Measurements from ENCODE around the gene HIGD1A.

The HIGD1A gene

DNA sequence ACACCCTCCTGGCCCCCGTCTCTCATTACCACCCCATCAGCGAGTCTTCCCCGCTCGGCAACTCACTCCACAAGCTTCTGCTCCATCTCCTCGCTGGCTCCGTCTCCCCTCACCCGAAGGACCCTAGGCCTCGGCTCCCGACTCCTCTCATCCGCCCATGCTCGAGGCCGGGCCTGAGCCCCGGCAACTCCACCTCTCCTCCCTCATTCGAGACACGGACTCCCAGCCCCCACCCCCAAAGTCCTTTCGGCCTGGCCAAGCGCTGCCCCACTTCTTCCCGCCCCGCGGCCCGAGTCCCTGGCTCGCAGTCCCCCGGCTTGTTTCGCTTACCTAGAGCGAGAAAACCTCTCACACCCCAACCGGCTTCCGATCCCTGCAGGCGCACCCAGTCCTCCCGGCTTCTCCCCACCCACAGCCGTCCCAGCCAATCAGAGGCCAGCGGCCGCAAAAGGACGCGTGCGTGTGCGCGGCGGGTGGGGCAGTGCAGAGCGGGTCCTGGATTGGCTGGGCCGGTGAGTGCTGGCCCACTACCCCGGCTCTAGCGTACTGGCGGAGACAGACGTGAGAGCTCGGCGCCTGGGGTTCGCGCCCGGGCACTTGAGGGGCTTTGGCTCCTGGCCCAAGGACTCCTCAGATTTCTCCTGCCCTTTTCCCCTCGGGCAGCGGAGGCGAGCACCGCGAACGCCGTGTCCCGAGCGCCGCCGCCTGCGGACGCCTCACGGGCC is at the start of gene HIGD1A:
HIGD1A (minus strand) TSS at position 385 of the 725 bp plus-strand sequence. CDS start 10,237 bp downstream, outside the sequence.
- peak; percentile 84 to 88 for DNase-seq (ENCODE audit: low read depth in 1 of 2, low spot score in 1 of 2)

DNA sequence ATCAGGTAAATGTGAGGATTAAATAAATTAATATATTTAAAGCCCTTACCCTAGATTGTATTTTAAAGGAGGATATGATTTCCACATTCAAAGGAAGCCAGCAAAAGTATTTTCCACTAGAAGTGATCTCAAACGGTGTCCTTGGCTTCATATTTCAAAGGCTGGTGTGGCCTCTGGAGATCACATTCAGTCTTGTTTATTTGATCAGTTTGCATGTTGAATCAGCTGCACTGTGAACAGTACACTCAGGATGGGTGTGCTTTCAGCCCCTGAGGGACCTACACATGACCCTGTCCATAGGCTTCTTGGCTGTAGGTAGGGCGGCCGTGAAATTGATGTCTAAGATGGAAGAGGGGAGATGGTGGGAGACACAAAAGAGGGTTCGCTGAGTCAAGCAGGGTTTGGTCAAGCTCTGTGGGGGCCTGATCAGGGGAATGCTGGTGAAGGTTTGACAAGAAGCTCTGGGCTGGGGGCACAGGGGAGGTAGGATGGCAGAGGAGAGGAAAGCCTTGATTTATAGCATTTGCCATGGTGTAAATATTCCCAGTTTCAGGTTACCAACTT is 49.5 kb upstream of the HIGD1A start:
- no peak for DNase-seq (ENCODE audit: low read depth in 1 of 2, low spot score in 1 of 2)

DNA sequence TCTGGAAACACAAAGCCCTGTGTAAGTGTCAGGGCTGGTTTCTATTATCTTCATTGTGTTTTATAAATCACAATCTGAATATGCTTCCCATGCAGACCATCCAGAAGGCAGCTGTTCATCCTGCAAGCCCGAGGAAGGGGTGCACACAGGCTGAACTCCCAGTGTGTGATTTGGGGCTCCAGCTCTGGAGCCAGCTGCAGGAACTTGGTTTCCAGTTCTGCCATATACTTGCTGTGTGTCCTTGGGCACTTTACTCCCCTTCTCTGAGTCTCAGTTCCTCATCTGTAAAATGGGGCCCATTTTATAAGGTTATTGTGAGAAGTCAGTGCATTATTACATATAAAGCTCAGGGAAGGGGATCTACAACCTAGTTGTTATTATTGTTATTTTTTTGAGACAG is 48.8 kb upstream of the HIGD1A start:
- DNase-seq (ENCODE audit: low read depth in 1 of 2, low spot score in 1 of 2) = no peak

DNA sequence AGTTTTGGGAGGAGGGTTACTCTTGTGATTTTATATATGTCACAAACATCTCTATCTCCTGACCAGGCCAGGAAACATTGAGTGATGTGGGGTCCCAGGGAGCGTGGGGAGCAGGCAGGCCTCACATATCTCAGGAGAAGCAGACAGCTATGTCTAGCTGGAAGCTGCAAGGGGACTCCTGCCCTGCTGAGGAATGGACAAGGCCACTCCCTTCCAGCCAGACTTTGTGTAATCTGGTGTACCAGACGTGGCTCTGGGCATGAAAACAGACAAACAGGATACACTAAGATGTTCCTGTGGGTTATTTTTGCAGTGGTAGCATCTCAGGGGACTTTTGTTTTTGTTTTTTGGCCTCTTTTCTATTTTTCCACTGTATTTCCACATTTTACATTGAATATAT is 48.2 kb upstream of the HIGD1A start:
- no peak for DNase-seq (ENCODE audit: low read depth in 1 of 2, low spot score in 1 of 2)

DNA sequence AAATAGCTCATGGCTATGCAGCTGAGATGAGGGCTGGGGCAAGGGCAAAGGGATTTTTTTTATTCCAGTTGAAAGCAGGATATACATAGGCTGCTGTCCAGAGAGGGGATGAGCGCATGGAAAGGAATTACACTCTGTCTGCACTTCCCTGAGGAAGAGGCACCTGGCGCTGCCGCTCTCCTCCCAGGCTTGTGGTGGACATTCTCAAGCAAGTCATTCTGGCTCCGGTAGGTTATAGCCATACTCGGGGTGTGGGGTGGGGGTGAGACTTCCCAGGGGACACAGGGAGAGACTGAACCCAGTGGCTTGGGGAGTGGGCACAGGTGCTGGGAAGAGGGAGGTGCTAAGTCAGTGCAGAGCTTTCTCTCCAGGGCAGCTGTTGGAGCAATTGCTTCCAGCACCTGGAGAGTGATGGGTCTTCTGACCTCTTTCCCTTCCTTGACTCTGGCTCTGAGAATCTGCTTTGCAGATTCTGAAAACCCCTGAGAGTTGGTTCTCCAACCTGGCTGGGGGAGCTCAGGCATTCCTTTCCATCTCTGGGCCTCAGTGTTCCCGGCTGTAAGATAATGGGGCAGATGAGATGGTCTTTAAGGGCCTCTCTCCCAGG is 47.0 kb upstream of the HIGD1A start:
- no peak for DNase-seq (ENCODE audit: low read depth in 1 of 2, low spot score in 1 of 2)

DNA sequence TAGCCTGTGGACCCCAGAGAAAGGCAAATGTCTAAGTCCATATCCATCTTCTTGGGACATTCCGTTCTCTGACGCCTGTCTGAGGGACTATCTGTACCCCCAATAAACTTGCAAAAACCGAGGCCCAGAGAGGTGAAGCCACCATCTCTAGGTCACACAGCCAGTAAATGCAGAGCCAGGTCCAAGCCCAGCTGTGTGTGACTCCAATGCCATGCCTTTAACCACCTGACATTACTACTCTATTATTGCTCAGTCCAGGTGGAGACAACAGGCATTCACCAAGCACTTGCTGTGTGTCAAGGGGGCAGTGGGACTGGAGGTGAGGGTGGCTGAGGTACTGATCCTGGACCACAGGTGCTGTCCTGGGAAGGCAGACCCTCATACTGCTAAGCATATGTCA is 46.0 kb upstream of the HIGD1A start:
- DNase-seq (ENCODE audit: low read depth in 1 of 2, low spot score in 1 of 2) = no peak

DNA sequence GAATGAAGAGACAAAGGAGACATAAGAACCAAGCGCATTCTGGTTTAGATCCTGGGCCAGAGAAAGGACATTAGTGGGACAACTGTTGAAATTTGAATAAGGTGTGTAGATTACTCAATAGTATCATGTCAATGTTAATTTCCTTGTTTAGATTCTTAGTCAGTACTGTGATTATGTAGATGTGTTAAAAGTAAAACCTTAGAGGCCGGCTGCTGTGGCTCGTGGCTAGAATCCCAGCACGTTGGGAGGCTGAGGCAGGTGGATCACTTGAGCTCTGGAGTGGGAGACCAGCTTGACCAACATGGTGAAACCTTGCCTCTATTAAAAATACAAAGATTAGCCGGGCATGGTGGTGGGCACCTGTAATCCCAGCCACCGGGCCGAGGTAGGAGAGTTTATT is 44.7 kb upstream of the HIGD1A start:
- no peak for DNase-seq (ENCODE audit: low read depth in 1 of 2, low spot score in 1 of 2)

DNA sequence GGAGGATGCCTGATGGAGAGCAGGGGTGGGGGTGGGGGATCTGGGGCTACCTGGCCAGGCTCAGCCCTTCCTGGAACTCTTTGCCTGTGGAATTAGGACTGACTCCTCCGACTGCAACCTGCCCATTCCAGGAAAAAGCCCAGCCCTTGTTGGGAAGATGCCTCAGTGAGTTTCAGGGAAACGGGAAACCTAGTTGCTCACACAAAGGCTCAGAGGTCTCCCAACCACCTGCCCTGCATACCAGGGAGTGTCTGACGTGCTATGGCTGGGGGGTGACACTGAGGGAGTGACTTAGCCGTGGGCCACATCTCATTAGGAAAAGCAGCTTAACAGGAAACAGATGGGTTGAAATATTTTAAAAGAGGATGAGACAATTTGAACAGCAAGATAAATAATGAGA is 43.4 kb upstream of the HIGD1A start:
- DNase-seq (ENCODE audit: low read depth in 1 of 2, low spot score in 1 of 2) = no peak

DNA sequence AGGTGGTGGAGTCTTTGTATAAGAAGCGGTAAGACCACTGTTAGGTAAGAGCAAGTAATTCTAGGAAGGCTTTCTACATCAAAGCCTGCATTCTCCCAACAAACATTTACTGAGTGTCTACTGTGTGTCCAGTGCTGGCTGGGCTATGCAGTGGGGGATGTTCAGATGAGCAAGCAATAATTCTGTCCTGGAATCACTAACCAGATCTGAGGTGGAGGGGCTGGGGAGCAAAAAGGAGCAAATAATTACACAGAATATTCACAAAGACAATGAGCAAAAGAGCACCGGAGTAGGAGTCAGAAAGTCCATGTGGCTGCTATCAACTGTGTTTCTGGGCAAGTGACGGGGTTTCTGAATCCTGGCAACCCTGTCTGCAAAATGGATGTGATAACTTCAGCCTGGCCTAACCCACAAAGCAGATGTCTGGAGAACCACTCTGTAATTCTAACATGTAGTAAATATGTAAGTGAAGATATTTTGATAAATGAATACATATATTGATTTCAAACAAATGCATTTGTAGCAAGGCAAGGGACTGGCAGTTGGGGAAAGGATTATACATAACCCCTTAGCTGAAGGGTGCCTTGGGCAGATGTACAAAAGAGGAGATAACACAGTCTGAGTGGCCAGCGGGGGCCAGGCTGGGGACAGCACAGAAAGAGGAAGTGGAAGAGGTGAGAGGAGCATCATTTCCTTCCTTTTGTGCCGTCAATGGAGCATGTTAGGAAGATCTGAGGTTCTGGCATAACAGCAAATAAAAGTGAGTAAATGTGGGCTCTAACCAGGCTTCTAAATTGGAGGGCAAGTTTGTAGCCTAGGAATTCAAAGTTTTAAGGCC is 42.6 kb upstream of the HIGD1A start:
- DNase-seq (ENCODE audit: low read depth in 1 of 2, low spot score in 1 of 2) = no peak

DNA sequence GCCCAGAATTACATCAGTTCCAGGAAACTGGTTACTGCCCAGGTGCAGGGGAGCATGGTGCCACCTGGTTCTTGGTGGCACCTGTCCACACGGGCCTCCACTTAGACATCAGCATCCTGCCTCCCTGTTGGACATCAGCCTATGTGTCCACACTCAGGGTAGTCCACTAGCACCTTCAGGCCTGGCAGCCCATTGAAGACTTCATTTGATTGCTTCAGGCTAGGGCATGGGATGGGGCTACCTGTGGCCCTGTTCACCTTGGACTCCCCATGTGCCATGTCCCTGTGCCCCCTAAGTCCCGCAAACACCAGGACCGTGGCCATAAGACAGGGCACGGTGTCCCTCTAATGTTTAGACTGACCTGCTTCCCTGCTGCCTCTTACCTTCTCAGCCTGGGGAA is 40.5 kb upstream of the HIGD1A start:
- DNase-seq (ENCODE audit: low read depth in 1 of 2, low spot score in 1 of 2) = no peak

DNA sequence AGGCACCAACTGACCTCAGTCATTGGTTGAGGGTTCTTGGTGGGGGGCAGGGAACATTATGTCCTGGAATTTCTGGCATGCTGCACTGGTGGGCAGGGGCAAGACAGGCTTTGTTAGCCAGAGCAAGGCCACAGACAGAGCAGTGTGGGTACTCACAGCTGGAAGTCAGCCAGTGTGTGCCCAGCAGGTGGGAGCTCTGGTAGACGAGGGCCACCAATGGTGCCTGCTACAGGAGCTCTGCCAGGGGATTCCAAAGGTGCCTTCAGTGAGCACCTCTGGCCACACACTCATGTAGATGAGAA is 40.1 kb upstream of the HIGD1A start:
- DNase-seq (ENCODE audit: low read depth in 1 of 2, low spot score in 1 of 2) = no peak

DNA sequence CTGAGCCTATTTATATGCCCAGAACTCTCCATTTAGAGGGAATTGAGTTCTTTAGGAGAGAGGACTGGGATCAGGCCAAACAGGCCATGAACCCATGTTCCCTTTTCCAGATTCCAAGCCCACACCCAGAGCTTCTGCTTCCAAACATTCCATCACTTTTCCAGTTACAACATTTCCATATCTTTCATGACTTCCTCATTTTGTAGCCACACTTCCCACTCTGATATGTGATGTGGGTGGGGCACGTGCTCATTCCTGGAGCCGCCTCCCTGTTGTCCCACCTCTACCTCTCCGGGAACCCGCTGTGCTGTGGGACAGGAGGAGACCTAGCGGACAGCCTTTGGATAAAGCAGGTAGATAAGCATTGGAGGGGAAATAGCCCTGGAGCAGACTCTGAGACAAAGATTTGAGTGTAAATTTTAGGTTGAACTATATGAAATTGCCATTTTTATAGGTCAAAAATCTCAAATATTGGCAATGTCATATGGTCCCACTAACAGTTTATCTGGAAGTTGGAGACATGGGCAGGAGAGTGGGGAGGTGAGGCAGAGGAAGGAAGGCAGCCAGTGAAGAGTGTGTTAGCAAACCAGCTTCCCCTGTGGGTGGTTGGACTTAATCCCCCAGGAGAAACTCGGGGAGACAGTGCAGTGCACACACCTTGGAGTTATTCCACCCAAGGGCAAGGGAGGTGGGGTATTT is 39.6 kb upstream of the HIGD1A start:
- DNase-seq (ENCODE audit: low read depth in 1 of 2, low spot score in 1 of 2) = no peak

DNA sequence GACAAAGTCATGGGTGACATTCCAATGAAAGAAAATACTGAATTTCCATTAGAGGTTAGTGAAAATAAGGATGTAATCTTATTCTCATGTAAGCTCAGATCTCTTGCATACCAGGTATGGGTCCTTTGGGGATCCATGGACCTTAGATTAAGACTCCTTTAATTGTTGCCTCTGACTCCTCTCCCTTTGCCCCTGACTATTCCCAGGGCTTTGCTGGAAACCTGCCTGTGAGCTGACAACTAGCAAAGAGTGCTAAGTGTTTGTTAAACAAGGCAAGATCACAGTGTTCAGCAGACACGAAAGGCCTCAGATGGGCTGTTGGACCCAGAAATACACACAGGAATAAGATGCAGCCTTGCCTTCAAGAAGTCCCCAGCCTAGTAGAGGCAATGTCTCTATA is 37.0 kb upstream of the HIGD1A start:
- DNase-seq (ENCODE audit: low read depth in 1 of 2, low spot score in 1 of 2) = no peak

DNA sequence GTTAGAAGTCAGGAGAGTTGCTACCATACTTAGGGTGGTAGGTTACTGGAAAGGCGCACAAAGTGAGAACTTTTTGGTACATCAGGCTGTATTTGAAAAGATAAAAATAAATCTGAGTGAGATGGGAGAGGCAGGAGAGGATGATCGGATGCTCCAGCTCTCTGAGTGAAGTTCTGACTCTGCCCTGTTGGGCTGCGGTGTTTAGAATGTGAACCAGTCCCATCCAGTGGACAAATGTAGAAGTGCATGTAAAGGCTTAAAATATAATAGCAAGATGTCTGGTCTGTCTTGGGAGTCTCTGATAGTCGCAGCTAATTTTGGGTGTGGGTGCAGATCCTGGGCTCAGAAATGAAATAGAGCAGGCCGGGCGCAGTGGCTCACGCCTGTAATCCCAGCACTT is 35.3 kb upstream of the HIGD1A start:
- no peak for DNase-seq (ENCODE audit: low read depth in 1 of 2, low spot score in 1 of 2)

DNA sequence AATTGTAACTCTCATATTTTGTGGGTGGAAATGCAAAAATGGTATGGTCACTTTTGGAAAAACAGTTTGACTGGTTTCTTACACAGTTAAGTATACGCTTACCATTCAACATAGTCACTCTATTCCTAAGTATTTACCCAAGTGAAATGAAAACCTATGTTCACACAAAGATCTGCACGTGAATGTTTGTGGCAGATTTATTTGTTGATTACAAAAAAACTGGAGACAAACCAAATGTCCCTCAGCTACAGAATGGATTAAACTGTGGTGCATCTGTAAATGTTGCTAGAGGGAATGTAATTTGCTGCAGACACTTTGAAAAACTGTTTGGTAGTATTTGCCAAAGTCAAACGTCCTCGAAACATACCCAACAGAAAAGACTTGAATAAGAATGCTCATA is 34.3 kb upstream of the HIGD1A start:
- DNase-seq (ENCODE audit: low read depth in 1 of 2, low spot score in 1 of 2) = no peak

DNA sequence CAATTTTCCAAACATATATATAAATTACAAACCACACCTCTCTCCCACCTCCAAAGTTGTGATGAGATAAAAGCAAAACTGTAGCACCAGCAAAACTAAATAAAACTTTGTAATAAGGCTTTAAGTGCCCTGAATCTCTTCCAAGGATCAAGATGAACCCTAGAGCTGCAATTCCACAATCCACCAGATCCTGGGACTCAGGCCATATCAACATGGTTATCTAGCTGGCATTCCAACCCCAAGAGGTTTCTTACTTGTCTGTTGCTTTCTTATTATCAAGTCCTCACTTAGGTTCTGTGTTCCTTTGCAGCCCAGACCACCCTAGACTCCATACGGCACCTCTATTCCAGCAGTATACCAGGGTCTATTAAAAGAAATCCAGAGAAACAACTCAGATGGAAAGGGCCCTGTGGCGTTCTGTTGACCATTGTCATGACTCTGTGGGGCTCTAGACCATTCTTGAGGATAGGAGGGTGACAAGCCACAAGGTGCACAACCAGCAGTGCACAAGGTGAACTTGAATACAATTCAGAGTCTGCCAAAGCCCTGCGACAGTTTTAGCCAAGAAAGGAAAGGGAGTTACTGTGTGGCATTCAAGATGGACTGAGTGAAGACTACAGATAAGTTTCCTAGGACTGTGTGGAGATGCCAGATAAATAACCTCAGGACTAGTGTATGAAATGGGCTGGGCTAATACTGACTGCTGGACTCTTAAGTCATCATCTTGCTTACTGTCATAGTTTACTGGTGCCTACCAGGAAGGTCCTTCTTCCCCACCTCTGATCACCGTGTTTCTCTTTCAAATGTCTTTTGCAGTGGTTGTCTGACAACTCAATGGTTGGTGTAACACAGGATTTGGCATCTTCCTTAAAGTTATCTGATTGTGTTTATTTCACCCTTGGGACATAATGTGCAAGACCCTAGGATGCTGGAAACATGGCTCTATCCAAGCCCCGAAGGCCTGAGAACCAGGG is 32.1 kb upstream of the HIGD1A start:
- DNase-seq (ENCODE audit: low read depth in 1 of 2, low spot score in 1 of 2) = no peak

DNA sequence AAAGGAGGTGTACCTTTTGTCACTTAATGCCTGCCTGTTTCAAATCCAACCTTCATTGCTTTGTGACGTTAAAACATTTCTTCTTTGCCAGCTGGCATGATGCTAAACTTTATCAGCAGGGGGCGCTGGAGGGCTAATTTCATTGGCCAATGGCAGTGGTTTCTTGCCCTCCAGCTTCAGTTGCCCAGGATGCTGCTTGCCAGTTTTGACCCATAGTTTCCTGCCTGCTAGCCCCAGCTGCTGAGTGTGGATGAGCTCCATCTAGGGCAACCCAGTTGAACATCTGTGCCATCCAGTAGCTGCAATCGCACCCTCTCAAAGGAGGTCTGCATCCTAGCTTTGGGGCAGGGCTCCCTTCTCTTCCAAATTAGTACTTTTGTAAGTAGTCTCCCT is 27.0 kb upstream of the HIGD1A start:
- DNase-seq (ENCODE audit: low read depth in 1 of 2, low spot score in 1 of 2) = peak; percentile 37 to 48

DNA sequence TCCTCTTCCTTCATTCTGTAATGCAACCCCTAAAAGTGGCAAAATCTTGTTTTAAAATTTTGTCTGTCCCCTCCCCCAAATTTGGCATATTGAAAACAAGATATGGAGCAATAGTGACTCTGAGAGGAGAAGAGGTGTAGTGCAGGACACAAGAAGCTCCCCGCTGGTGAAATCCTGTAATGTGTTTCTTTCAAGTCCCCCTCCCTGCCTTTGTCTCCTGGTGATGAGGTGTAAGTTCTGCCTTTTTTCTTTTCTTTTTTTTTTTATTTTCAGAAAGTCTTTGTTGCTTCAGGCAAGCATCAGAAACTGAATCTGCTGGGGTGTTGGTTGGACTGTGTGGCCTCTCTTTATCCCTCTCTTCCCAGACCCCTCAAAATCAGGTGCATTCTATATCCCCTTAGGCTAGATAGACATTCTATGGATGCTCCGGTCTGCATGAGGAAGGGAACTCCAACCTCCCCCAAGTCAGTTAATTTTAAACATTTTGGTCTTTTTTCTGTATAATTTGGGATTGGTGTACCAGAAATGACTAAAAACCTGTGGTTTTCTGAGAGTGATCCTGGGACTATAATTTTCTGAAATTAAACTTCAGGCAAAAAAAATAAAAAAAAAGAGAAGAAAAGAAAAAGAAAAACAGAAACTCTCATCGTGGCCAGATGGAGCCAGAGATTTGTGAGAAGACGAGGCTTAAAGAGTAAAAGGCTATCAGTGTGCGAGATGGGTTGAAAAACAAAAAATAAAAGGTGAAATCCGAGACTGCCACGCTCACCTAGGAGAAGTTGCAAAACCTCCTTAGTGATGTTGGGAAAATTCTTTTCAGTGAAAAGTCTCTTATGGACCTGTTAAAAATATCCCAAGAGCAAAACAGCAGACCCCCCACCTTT is 26.4 kb upstream of the HIGD1A start:
- DNase-seq (ENCODE audit: low read depth in 1 of 2, low spot score in 1 of 2) = no peak

Measured in stimulated activated CD4-positive, alpha-beta T cell treated with anti-CD3 and anti-CD28 coated beads, Interleukin-15, amount 100 ng/mL, for 1 hour (primary cell).